Measurements from ENCODE around the gene RAD51C. TPM values are rescaled to one million over a fixed set of nuclear protein-coding genes. Genes with fewer than 3 reads are reported as not detected.
"Not testable (repeated sequence)": the region's sequence is repeated elsewhere in the genome, so short reads cannot be mapped to it uniquely, and the experiment has no call there.

The RAD51C gene
- total RNA-seq, 1 experiment from 2014 or later, result 15.2 TPM

- TF ChIP-seq HMGXB4 (CRISPR knock-in tag; IDR thresholded peaks at IDR 0.05) (peak; percentile 52; the same call in 1 of the 2 replicates), ZNF121 (CRISPR knock-in tag; IDR thresholded peaks at IDR 0.05) (no peak), ZNF416 (CRISPR knock-in tag; IDR thresholded peaks at IDR 0.05) (peak; percentile 99), FOXP1 (CRISPR knock-in tag; IDR thresholded peaks at IDR 0.05; ENCODE audit: borderline replicate concordance) (no peak; the same call in 1 of the 2 replicates), NR3C1 (CRISPR knock-in tag; conservative IDR thresholded peaks at IDR 0.05; ENCODE audit: low read depth) (no peak), JUN (CRISPR knock-in tag; IDR thresholded peaks at IDR 0.05) (peak; percentile 60; the same call in 1 of the 2 replicates), EMX1 (CRISPR knock-in tag; IDR thresholded peaks at IDR 0.05) (peak; percentile 99), ZSCAN18 (CRISPR knock-in tag; IDR thresholded peaks at IDR 0.05) (no peak), MAX (CRISPR knock-in tag; IDR thresholded peaks at IDR 0.05) (peak; percentile 54; the same call in 1 of the 2 replicates), ZNF219 (CRISPR knock-in tag; IDR thresholded peaks at IDR 0.05; ENCODE audit: borderline replicate concordance) (peak; percentile 82; the same call in 1 of the 2 replicates)
Observed at GRCh38 chr17:58658804-58659713, 33.3 kb upstream of the RAD51C start (continued).

GRCh38 chr17:58659714-58660084, 32.7 kb upstream of the RAD51C start:
- not testable (repeated sequence) for ATAC-seq
- CTCF ChIA-PET, result interaction anchor here (1.0 to 1.1 kb wide), 2 partner anchors 28 to 72 kb away, joined by 3 read pairs; no protein-coding TSS in a partner anchor
- H3K27me3 Mint-ChIP-seq (ENCODE audit: low read depth), result peaks cover 14% of the 10 kb centered on the region

GRCh38 chr17:58660621-58661020, 31.8 kb upstream of the RAD51C start:
- peaks cover 5% of the 10 kb centered on the region for H3K9me3 Mint-ChIP-seq
- H3K36me3 Mint-ChIP-seq, result no peaks in the 10 kb centered on the region
- peaks cover 15% of the 10 kb centered on the region for H3K4me1 Mint-ChIP-seq
- no peak overlapping the region for H3K27ac Mint-ChIP-seq
- H3K4me3 Mint-ChIP-seq, result peak overlapping the region; percentile 30
- peaks cover 14% of the 10 kb centered on the region for H3K27me3 Mint-ChIP-seq (ENCODE audit: low read depth)
- ATAC-seq (no peak), DNase-seq (ENCODE audit: low spot score) (no peak)
- TF ChIP-seq GRHL2 (CRISPR knock-in tag; IDR thresholded peaks at IDR 0.05; ENCODE audit: insufficient replicate concordance, severe bottlenecking) (no peak), CBFB (CRISPR knock-in tag; IDR thresholded peaks at IDR 0.05; ENCODE audit: low read depth) (no peak)
- CTCF ChIA-PET, result interaction anchor here (1.1 kb wide), 1 partner anchor 73 kb away, joined by 3 read pairs; no protein-coding TSS in a partner anchor
- POLR2A ChIA-PET, result interaction anchor here (5.6 kb wide), 1 partner anchor 30 kb away, joined by 54 read pairs; no protein-coding TSS in a partner anchor

More at GRCh38 chr17:58659714-58660084, 32.7 kb upstream of the RAD51C start:
- POLR2A ChIA-PET, result interaction anchor here (0.9 to 5.6 kb wide), 3 partner anchors 29 to 145 kb away, joined by 3 to 54 read pairs (median 3); partner anchors contain the start of genes MTMR4 and RAD51C
- Mint-ChIP-seq H3K4me1 (peaks cover 15% of the 10 kb centered on the region), H3K4me3 (peak overlapping the region; percentile 66)
- not testable (repeated sequence) for H3K36me3 Mint-ChIP-seq; H3K27ac Mint-ChIP-seq; DNase-seq (ENCODE audit: low spot score); H3K9me3 Mint-ChIP-seq

GRCh38 chr17:58661499-58661898, 30.9 kb upstream of the RAD51C start:
- Mint-ChIP-seq H3K4me3 (no peak overlapping the region), H3K9me3 (peaks cover 5% of the 10 kb centered on the region), H3K27me3 (ENCODE audit: low read depth) (peaks cover 14% of the 10 kb centered on the region), H3K27ac (no peak overlapping the region; the same call in 1 of the 2 replicates), H3K36me3 (no peaks in the 10 kb centered on the region), H3K4me1 (peaks cover 16% of the 10 kb centered on the region)
- DNase-seq (ENCODE audit: low spot score), result no peak
- no peak for ATAC-seq
- POLR2A ChIA-PET, result interaction anchor here (0.6 to 5.6 kb wide), 3 partner anchors 31 to 345 kb away, joined by 3 to 54 read pairs (median 4); partner anchors contain the start of gene MTMR4
- CTCF ChIA-PET, result no interaction called here
- TF ChIP-seq ZNF396 (CRISPR knock-in tag; IDR thresholded peaks at IDR 0.05; ENCODE audit: borderline replicate concordance), result no peak
- TF ChIP-seq PRDM15 (CRISPR knock-in tag; IDR thresholded peaks at IDR 0.05), result peak; percentile 73
